HCT116 (cell line): ENCODE measurements around the gene TCF7L2. TPM values are rescaled to one million over a fixed set of nuclear protein-coding genes. Genes with fewer than 3 reads are reported as not detected.

ENCODE experiments used
- ATAC-seq: fragments of 200-7000 bp; cut with Tn5 transposase; 2 replicates; pipeline ENCODE4 v1.9.1; 2020; ENCODE audit warnings: mild to moderate bottlenecking, moderate library complexity
- BruUV-seq: library from RNA; stranded (reverse); fragments of 400-500 nt; replicated peaks from 2 replicates; lab custom pipeline; 2021; lab: Mats Ljungman, UMichigan
- CTCF ChIA-PET: fragments of 300-600 bp; sonication (Branson Sonifier 250); formaldehyde crosslinking; loops from one replicate; lab custom pipeline; 2021; ENCODE audit warnings: antibody characterized with exemption; lab: Charles Lee
- POLR2A ChIA-PET: fragments of 300-600, 350-600 bp; sonication (Branson Sonifier 250); formaldehyde crosslinking; loops from one replicate; lab custom pipeline; 2021; ENCODE audit warnings: antibody characterized with exemption; lab: Charles Lee
- RAD21 ChIA-PET, 2 experiments: fragments of 300-600 bp; sonication (Branson Sonifier 250); formaldehyde crosslinking; loops; one replicate each; lab custom pipeline; 2023; ENCODE audit warnings: low total read pairs in 2 of 2; ENCODE audit not compliant: uncharacterized antibody in 2 of 2, unreplicated experiment in 2 of 2, low non-redundant PET in 1 of 2; lab: Charles Lee
- DNase-seq: peaks from one replicate; pipeline ENCODE4 v3.0.0-alpha.2; 2010; ENCODE audit warnings: low read depth, low spot score
- H2AFZ ChIP-seq: fragments of 200-600 bp; shearing (Covaris generic), sonication (generic); 2 replicates; pipeline ENCODE4 v1.6.1; 2017; ENCODE audit warnings: low read depth, mixed run types, mixed read lengths, antibody characterized with exemption, low read length; ENCODE audit not compliant: poor library complexity, severe bottlenecking
- H3K27ac ChIP-seq: 2 replicates; pipeline ENCODE4 v1.5.1; 2012; ENCODE audit warnings: low read depth, low read length
- H3K27me3 ChIP-seq: fragments of 200-600 bp; sonication (generic); 2 replicates; pipeline ENCODE4 v1.6.1; 2016; ENCODE audit warnings: mixed run types, low read length, mixed read lengths; ENCODE audit not compliant: insufficient read depth
- H3K36me3 ChIP-seq, 2 experiments: fragments of 200-500 bp in 1 of 2; fragments of 200-600 bp in 1 of 2; sonication (Bioruptor generic) in 1 of 2; sonication (generic) in 1 of 2; 2 replicates each; pipeline versions ENCODE4 v1.5.1 to v1.6.1; 2014 to 2016; ENCODE audit warnings: low read length in 2 of 2, inconsistent platforms in 1 of 2, mixed read lengths in 1 of 2, mixed run types in 1 of 2; ENCODE audit not compliant: insufficient read depth in 2 of 2, control insufficient read depth in 1 of 2
- H3K4me1 ChIP-seq, 2 experiments: fragments of 200-600 bp in 1 of 2; sonication (generic) in 1 of 2; 2 replicates each; pipeline versions ENCODE4 v1.5.1 to v1.6.1; 2012 to 2017; ENCODE audit warnings: low read length in 2 of 2, inconsistent platforms in 1 of 2, mild to moderate bottlenecking in 1 of 2, mixed read lengths in 1 of 2, mixed run types in 1 of 2, moderate library complexity in 1 of 2; ENCODE audit not compliant: insufficient read depth in 2 of 2, control insufficient read depth in 1 of 2
- H3K4me2 ChIP-seq: fragments of 200-600 bp; sonication (generic); 2 replicates; pipeline ENCODE4 v1.6.1; 2017; ENCODE audit warnings: mixed run types, low read length, mixed read lengths
- H3K4me3 ChIP-seq, 2 experiments: fragments of 200-600 bp in 1 of 2; sonication (generic) in 1 of 2; replicated peaks in 1 of 2; 2 replicates each; pipeline ENCODE4 v1.5.1; 2011 to 2016; ENCODE audit warnings: low read length in 2 of 2, control low read depth in 1 of 2, low read depth in 1 of 2, mild to moderate bottlenecking in 1 of 2, mixed read lengths in 1 of 2, mixed run types in 1 of 2
- H3K79me2 ChIP-seq: fragments of 200-600 bp; sonication (generic); 2 replicates; pipeline ENCODE4 v1.6.1; 2017; ENCODE audit warnings: mild to moderate bottlenecking, mixed run types, low read length, moderate library complexity, mixed read lengths; ENCODE audit not compliant: insufficient read depth
- H3K9ac ChIP-seq: fragments of 200-600 bp; sonication (generic); 2 replicates; pipeline ENCODE4 v1.6.1; 2016; ENCODE audit warnings: low read length, mixed read lengths
- H3K9me2 ChIP-seq: fragments of 200-600 bp; sonication (generic), shearing (Covaris generic); 2 replicates; pipeline ENCODE4 v1.6.1; 2017; ENCODE audit warnings: mixed run types, mild to moderate bottlenecking, moderate library complexity; ENCODE audit not compliant: insufficient read depth
- H3K9me3 ChIP-seq, 2 experiments: fragments of 200-500 bp in 1 of 2; fragments of 200-600 bp in 1 of 2; sonication (Bioruptor generic) in 1 of 2; sonication (generic) in 1 of 2; 2 replicates each; pipeline ENCODE4 v1.6.1; 2014 to 2017; ENCODE audit warnings: low read length in 2 of 2, mixed read lengths in 2 of 2, inconsistent platforms in 1 of 2, low read depth in 1 of 2, mild to moderate bottlenecking in 1 of 2, mixed run types in 1 of 2, moderate library complexity in 1 of 2; ENCODE audit not compliant: control insufficient read depth in 1 of 2, insufficient read depth in 1 of 2
- H4K20me1 ChIP-seq: fragments of 200-600 bp; sonication (generic), shearing (Covaris generic); 2 replicates; pipeline ENCODE4 v1.6.1; 2017; ENCODE audit warnings: mixed run types, mild to moderate bottlenecking, moderate library complexity; ENCODE audit not compliant: insufficient read depth
- ATF3 ChIP-seq: IDR thresholded peaks from 2 replicates; pipeline ENCODE4 v1.6.1; 2012
- EGR1 ChIP-seq: IDR thresholded peaks from 2 replicates; pipeline ENCODE4 v1.6.1; 2012; ENCODE audit warnings: low read depth
- EZH2 ChIP-seq: fragments of 200-600 bp; sonication (generic); IDR thresholded peaks from 2 replicates; pipeline ENCODE4 v1.6.1; 2017; ENCODE audit warnings: antibody characterized with exemption, mixed run types
- FOSL1 ChIP-seq: IDR thresholded peaks from 2 replicates; pipeline ENCODE4 v1.6.1; 2012; ENCODE audit warnings: low read depth
- JUND ChIP-seq: IDR thresholded peaks from 2 replicates; pipeline ENCODE4 v1.6.1; 2012
- MAX ChIP-seq: IDR thresholded peaks from 2 replicates; pipeline ENCODE4 v1.6.1; 2012
- POLR2A ChIP-seq: IDR thresholded peaks from 2 replicates; pipeline ENCODE4 v1.7.0; 2011; ENCODE audit warnings: borderline replicate concordance; ENCODE audit not compliant: insufficient read depth, insufficient read length; ENCODE audit errors: extremely low read depth
- REST ChIP-seq: IDR thresholded peaks from 2 replicates; pipeline ENCODE4 v1.6.1; 2012; ENCODE audit warnings: low read depth
- SIN3A ChIP-seq: IDR thresholded peaks from 2 replicates; pipeline ENCODE4 v1.6.1; 2012; ENCODE audit warnings: low read depth
- SRF ChIP-seq: IDR thresholded peaks from 2 replicates; pipeline ENCODE4 v1.6.1; 2012; ENCODE audit warnings: low read depth
- TCF7L2 ChIP-seq: IDR thresholded peaks from 2 replicates; pipeline ENCODE4 v1.7.0; 2011; ENCODE audit warnings: borderline replicate concordance, inconsistent platforms; ENCODE audit not compliant: insufficient read depth, insufficient read length; ENCODE audit errors: extremely low read depth
- YY1 ChIP-seq: IDR thresholded peaks from 2 replicates; pipeline ENCODE4 v1.6.1; 2011; ENCODE audit warnings: low read length, low read depth, moderate library complexity, mild to moderate bottlenecking; ENCODE audit not compliant: insufficient replicate concordance; ENCODE audit errors: extremely low read depth
- ZBTB33 ChIP-seq: IDR thresholded peaks from 2 replicates; pipeline ENCODE4 v1.6.1; 2011; ENCODE audit warnings: mild to moderate bottlenecking, low read length, moderate library complexity; ENCODE audit not compliant: insufficient replicate concordance; ENCODE audit errors: extremely low read depth
- ZFX ChIP-seq: fragments of 450-650 bp; IDR thresholded peaks from 2 replicates; pipeline ENCODE4 v1.6.1; 2017
- intact Hi-C: fragments of 100-400 bp; cut with micrococcal nuclease; formaldehyde crosslinking; loops from 2 replicates; pipeline ENCODE4 v1.10.0; 2022
- total RNA-seq: library from RNA; stranded (reverse); gene quantifications from one replicate; pipeline ENCODE4 v1.2.1, GENCODE V29; 2021; ENCODE audit not compliant: unreplicated experiment

The TCF7L2 gene
- total RNA-seq, 1 experiment from 2014 or later, result 164 TPM

GRCh38 chr10:113153493-113154102, 203.6 kb downstream of the TCF7L2 start:
- H3K4me3 ChIP-seq, result no peak overlapping the region
- no TSS peak for BruUV-seq
- ChIA-PET RAD21 (no interaction called here), CTCF (interaction anchor here (0.8 kb wide), 1 partner anchor 12 kb away, joined by 3 read pairs; no protein-coding TSS in a partner anchor), POLR2A (no interaction called here)
- H3K4me2 ChIP-seq, result no peak overlapping the region
- ATAC-seq, result peak; percentile 15; the same call in 1 of the 2 replicates
- H3K9ac ChIP-seq, result no peak overlapping the region
- H3K9me3 ChIP-seq, result no peaks in the 10 kb centered on the region
- peaks cover 9% of the 10 kb centered on the region; the same call in 1 of the 2 replicates for H4K20me1 ChIP-seq
- DNase-seq, result no peak
- no peak overlapping the region for H2AFZ ChIP-seq
- peaks cover 50% of the 10 kb centered on the region for H3K79me2 ChIP-seq
- no peak for TF ChIP-seq POLR2A
- no peak for TF ChIP-seq EZH2
- 0 out of 2 replicates have a peak, but pooled peaks have one; percentile 3 for TF ChIP-seq ZFX
- H3K4me1 ChIP-seq, result no peaks in the 10 kb centered on the region
- intact Hi-C loops, result no loop called here
- H3K9me2 ChIP-seq, result no peaks in the 10 kb centered on the region
- H3K27ac ChIP-seq, result no peak overlapping the region
- peaks cover 80 to 88% of the 10 kb centered on the region in 2 experiments for H3K36me3 ChIP-seq
- no peaks in the 10 kb centered on the region for H3K27me3 ChIP-seq

GRCh38 chr10:113157441-113157840, 207.4 kb downstream of the TCF7L2 start:
- peaks cover 9% of the 10 kb centered on the region for H4K20me1 ChIP-seq
- H3K4me1 ChIP-seq, result no peaks in the 10 kb centered on the region
- ATAC-seq, result no peak
- no peak overlapping the region for H3K4me3 ChIP-seq
- CTCF ChIA-PET, result no interaction called here
- no peak overlapping the region for H3K4me2 ChIP-seq
- BruUV-seq, result no TSS peak
- H3K36me3 ChIP-seq, result peaks cover 77 to 81% of the 10 kb centered on the region in 2 experiments
- intact Hi-C loops, result no loop called here
- POLR2A ChIA-PET, result no interaction called here
- H3K79me2 ChIP-seq, result peaks cover 38% of the 10 kb centered on the region
- RAD21 ChIA-PET, result no interaction called here
- H3K27me3 ChIP-seq, result no peaks in the 10 kb centered on the region
- H3K9me3 ChIP-seq, result no peaks in the 10 kb centered on the region
- DNase-seq, result no peak
- H3K9ac ChIP-seq, result no peak overlapping the region
- no peak overlapping the region for H3K27ac ChIP-seq
- H3K9me2 ChIP-seq, result no peaks in the 10 kb centered on the region
- no peak overlapping the region for H2AFZ ChIP-seq
- TF ChIP-seq YY1, result no peak
- TF ChIP-seq JUND, result no peak
- no peak for TF ChIP-seq EGR1
- no peak for TF ChIP-seq SRF
- no peak for TF ChIP-seq MAX
- no peak for TF ChIP-seq TCF7L2
- no peak for TF ChIP-seq REST
- TF ChIP-seq ZBTB33, result no peak
- no peak for TF ChIP-seq SIN3A
- no peak for TF ChIP-seq ATF3
- no peak for TF ChIP-seq FOSL1
